ENCODE data around the gene CFTR. TPM values are rescaled to one million over a fixed set of nuclear protein-coding genes. Genes with fewer than 3 reads are reported as not detected.

The CFTR gene
- total and polyA plus RNA-seq, 7 experiments from 2014 or later, result not detected

DNA sequence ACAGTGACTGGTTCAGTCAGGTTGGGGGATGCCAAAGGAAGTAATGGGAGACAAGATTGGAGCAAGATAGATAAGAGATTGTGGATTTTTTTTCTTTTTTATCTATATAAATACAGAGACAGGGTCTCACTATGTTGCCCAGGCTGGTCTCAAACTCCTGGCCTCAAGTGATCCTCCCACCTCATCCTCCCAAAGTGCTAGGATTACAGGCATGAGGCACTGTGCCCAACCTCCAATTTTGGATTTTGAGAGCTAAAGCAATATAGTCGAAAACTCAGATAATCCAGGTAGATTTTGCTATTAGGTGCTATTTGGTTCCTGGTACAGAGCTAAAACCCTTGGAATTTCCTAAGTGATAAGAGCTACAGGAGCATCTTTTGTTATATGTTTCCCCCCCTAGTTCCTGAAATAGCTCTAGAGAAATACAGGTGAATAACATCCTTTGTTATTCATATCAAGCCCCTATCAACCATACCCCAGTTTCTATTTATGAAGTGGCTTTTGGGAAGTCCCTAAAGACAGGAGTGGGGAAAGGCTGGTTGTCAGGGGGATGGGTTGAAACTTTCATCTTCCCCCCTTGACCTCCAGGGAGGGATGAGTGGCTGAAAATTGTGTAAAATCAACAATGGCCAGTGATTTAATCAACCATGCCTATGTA is 151.2 kb downstream of the CFTR start:
- ATAC-seq, result no peak
- peak overlapping the region in 1 of 9 donors; percentile 43 for H3K27ac Mint-ChIP-seq
- intact Hi-C loops (cut with micrococcal nuclease), result no loop called here

GRCh38 chr7:117631652-117632051 is 151.8 kb downstream of the CFTR start:
- H3K4me1 Mint-ChIP-seq, result peaks cover 0 to 5% (median 0%) of the 10 kb centered on the region in 7 donors
- no peaks in the 10 kb centered on the region for H3K36me3 ChIP-seq (ENCODE audit: control insufficient read depth in 2 of 3, insufficient read depth in 3 of 3, low read length in 3 of 3)
- H3K36me3 Mint-ChIP-seq, result no peaks in the 10 kb centered on the region
- POLR2A ChIA-PET, result no interaction called here
- intact Hi-C loops (cut with micrococcal nuclease), result no loop called here
- H3K4me1 ChIP-seq (ENCODE audit: control insufficient read depth in 2 of 2, insufficient read depth in 2 of 2, low read length in 2 of 2), result no peaks in the 10 kb centered on the region
- H3K4me3 ChIP-seq (ENCODE audit: low read length), result no peak overlapping the region
- no peak for DNase-seq
- CTCF ChIA-PET, result no interaction called here
- no peaks in the 10 kb centered on the region for H3K27me3 Mint-ChIP-seq
- no peak for ATAC-seq
- no peaks in the 10 kb centered on the region for H3K27me3 ChIP-seq (ENCODE audit: control insufficient read depth in 2 of 2, insufficient read depth in 2 of 2, low read length in 2 of 2)
- no peak overlapping the region for H3K4me3 Mint-ChIP-seq
- no peak overlapping the region for H3K27ac ChIP-seq (ENCODE audit: low read depth, low read length)
- H3K9me3 ChIP-seq (ENCODE audit: control insufficient read depth in 2 of 3, low read length in 3 of 3), result no peaks in the 10 kb centered on the region
- H3K27ac Mint-ChIP-seq, result no peak overlapping the region
- H3K9me3 Mint-ChIP-seq, result peaks cover 0 to 7% (median 0%) of the 10 kb centered on the region in 11 donors

More for the DNA sequence above, 151.2 kb downstream of the CFTR start:
- ChIA-PET CTCF (no interaction called here), POLR2A (no interaction called here)
- Histone ChIP-seq H3K9me3 (ENCODE audit: control insufficient read depth in 2 of 3, low read length in 3 of 3) (no peaks in the 10 kb centered on the region), H3K27ac (ENCODE audit: low read depth, low read length) (no peak overlapping the region), H3K27me3 (ENCODE audit: control insufficient read depth in 2 of 2, insufficient read depth in 2 of 2, low read length in 2 of 2) (no peaks in the 10 kb centered on the region), H3K36me3 (ENCODE audit: control insufficient read depth in 2 of 3, insufficient read depth in 3 of 3, low read length in 3 of 3) (no peaks in the 10 kb centered on the region), H3K4me1 (ENCODE audit: control insufficient read depth in 2 of 2, insufficient read depth in 2 of 2, low read length in 2 of 2) (no peaks in the 10 kb centered on the region), H3K4me3 (ENCODE audit: low read length) (no peak overlapping the region)
- Mint-ChIP-seq H3K36me3 (no peaks in the 10 kb centered on the region), H3K27me3 (no peaks in the 10 kb centered on the region), H3K4me1 (peaks cover 0 to 5% (median 0%) of the 10 kb centered on the region in 7 donors), H3K9me3 (peaks cover 0 to 7% (median 0%) of the 10 kb centered on the region in 11 donors), H3K4me3 (no peak overlapping the region)
- DNase-seq, result no peak

DNA sequence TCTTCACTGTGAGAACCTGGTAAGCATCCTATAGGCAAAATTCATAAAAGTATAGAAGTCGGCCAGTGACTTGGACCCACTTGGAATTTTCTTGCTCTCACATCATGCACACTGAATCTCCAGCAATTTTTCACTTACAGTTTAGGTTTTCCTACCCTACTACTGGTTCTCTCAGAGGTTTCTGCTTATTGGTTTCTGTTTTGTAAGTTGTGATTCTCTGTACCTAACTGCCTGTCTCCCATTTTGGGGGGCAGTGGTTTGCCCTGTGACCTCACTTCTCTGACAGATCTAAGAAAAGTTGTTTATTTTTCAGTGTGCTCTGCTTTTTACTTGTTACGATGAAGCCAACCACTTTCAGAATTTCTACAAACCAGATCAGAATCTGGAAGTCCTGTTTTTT is 158.1 kb downstream of the CFTR start:
- ATAC-seq (no peak), DNase-seq (no peak)
- Histone ChIP-seq H3K4me1 (ENCODE audit: control insufficient read depth in 2 of 2, insufficient read depth in 2 of 2, low read length in 2 of 2) (no peaks in the 10 kb centered on the region), H3K27ac (ENCODE audit: low read depth, low read length) (no peak overlapping the region), H3K9me3 (ENCODE audit: control insufficient read depth in 2 of 3, low read length in 3 of 3) (no peaks in the 10 kb centered on the region), H3K27me3 (ENCODE audit: control insufficient read depth in 2 of 2, insufficient read depth in 2 of 2, low read length in 2 of 2) (no peaks in the 10 kb centered on the region), H3K4me3 (ENCODE audit: low read length) (no peak overlapping the region), H3K36me3 (ENCODE audit: control insufficient read depth in 2 of 3, insufficient read depth in 3 of 3, low read length in 3 of 3) (no peaks in the 10 kb centered on the region)
- Mint-ChIP-seq H3K9me3 (peaks cover 0 to 8% (median 0%) of the 10 kb centered on the region in 11 donors), H3K36me3 (no peaks in the 10 kb centered on the region), H3K27ac (no peak overlapping the region), H3K4me1 (no peaks in the 10 kb centered on the region), H3K27me3 (no peaks in the 10 kb centered on the region), H3K4me3 (no peak overlapping the region)
- intact Hi-C loops (cut with micrococcal nuclease), result no loop called here
- ChIA-PET POLR2A (no interaction called here), CTCF (no interaction called here)

DNA sequence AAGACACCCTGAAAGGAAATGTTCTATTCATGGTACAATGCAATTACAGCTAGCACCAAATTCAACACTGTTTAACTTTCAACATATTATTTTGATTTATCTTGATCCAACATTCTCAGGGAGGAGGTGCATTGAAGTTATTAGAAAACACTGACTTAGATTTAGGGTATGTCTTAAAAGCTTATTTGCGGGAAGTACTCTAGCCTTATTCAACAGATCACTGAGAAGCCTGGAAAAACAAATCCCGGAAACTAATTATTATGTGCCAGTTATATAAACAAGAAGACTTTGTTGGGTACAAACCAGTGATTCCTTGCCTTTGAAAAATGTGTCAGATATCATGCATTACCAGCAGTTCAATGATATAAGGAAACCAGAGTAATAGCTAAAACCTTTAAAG is 160.1 kb downstream of the CFTR start:
- Histone ChIP-seq H3K27me3 (ENCODE audit: control insufficient read depth in 2 of 2, insufficient read depth in 2 of 2, low read length in 2 of 2) (no peaks in the 10 kb centered on the region), H3K4me3 (ENCODE audit: low read length) (no peak overlapping the region), H3K27ac (ENCODE audit: low read depth, low read length) (no peak overlapping the region), H3K36me3 (ENCODE audit: control insufficient read depth in 2 of 3, insufficient read depth in 3 of 3, low read length in 3 of 3) (no peaks in the 10 kb centered on the region), H3K4me1 (ENCODE audit: control insufficient read depth in 2 of 2, insufficient read depth in 2 of 2, low read length in 2 of 2) (no peaks in the 10 kb centered on the region), H3K9me3 (ENCODE audit: control insufficient read depth in 2 of 3, low read length in 3 of 3) (no peaks in the 10 kb centered on the region)
- peaks cover 0 to 4% (median 0%) of the 10 kb centered on the region in 11 donors for H3K9me3 Mint-ChIP-seq
- intact Hi-C loops (cut with micrococcal nuclease), result no loop called here
- H3K27me3 Mint-ChIP-seq, result peaks cover 0 to under 1% (median 0%) of the 10 kb centered on the region in 5 donors
- POLR2A ChIA-PET, result no interaction called here
- H3K4me1 Mint-ChIP-seq, result no peaks in the 10 kb centered on the region
- no peaks in the 10 kb centered on the region for H3K36me3 Mint-ChIP-seq
- DNase-seq (no peak), ATAC-seq (no peak)
- H3K27ac Mint-ChIP-seq, result no peak overlapping the region
- no peak overlapping the region for H3K4me3 Mint-ChIP-seq
- CTCF ChIA-PET, result no interaction called here

DNA sequence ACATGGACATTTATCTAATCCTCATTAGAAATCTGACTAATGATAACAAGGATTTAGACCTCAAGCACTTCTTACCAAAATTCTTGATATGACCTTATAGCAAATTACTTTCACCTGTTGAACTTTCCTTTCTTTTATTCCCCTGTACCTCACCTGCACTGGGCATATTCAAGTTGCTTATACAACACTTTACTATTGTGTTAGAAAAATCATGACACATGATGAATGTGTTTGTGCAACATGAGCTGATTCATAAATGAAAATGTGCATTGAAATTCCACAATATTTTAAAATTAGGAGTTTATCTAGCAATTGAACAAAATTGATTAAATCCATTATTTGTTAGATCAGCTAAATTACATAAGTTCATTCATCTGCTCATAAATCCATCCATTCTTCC is 160.6 kb downstream of the CFTR start:
- no peak for ATAC-seq
- Histone ChIP-seq H3K4me1 (ENCODE audit: control insufficient read depth in 2 of 2, insufficient read depth in 2 of 2, low read length in 2 of 2) (no peaks in the 10 kb centered on the region), H3K27ac (ENCODE audit: low read depth, low read length) (no peak overlapping the region), H3K4me3 (ENCODE audit: low read length) (no peak overlapping the region), H3K36me3 (ENCODE audit: control insufficient read depth in 2 of 3, insufficient read depth in 3 of 3, low read length in 3 of 3) (no peaks in the 10 kb centered on the region), H3K27me3 (ENCODE audit: control insufficient read depth in 2 of 2, insufficient read depth in 2 of 2, low read length in 2 of 2) (no peaks in the 10 kb centered on the region), H3K9me3 (ENCODE audit: control insufficient read depth in 2 of 3, low read length in 3 of 3) (no peaks in the 10 kb centered on the region)
- POLR2A ChIA-PET, result no interaction called here
- intact Hi-C loops (cut with micrococcal nuclease), result no loop called here
- Mint-ChIP-seq H3K27me3 (peaks cover 0 to 6% (median 0%) of the 10 kb centered on the region in 5 donors), H3K27ac (no peak overlapping the region), H3K4me1 (no peaks in the 10 kb centered on the region), H3K36me3 (no peaks in the 10 kb centered on the region), H3K9me3 (peaks cover 0 to 4% (median 0%) of the 10 kb centered on the region in 11 donors), H3K4me3 (no peak overlapping the region)
- no peak for DNase-seq
- CTCF ChIA-PET, result no interaction called here

DNA sequence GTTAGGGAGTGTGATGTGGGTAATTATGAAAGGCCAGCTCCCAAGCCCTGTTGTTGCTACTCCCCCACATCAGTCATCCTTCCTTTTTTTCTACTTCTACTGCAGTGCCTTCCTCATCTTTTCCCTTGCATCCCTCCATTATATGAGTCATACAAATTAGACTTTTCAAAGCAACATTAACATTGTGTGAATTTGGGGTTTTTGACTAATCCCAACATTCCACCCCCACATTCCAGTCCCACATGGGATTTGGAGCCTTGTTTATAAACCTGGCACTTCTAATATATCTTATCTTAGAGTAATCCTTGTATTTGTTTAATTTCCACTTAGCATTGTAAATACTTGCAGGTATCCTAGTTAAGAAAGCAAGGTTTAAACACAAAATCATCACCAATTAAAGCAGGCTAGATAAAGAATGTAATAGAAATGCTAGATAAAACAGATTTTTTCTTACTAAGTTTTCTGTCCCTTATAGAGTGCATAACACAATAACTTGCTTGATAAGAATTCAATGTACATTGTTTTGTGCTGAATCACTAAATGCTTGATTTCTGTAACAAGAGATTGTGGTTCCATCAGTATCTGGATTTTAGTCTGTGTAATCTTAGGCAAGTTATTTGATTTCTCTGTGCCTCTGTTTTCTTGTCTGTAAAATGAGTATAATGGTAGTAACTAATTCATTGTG is 165.8 kb downstream of the CFTR start:
- no peak overlapping the region for H3K4me3 ChIP-seq (ENCODE audit: low read length)
- no peaks in the 10 kb centered on the region for H3K9me3 ChIP-seq (ENCODE audit: control insufficient read depth in 2 of 3, low read length in 3 of 3)
- ATAC-seq (no peak), DNase-seq (no peak)
- Mint-ChIP-seq H3K9me3 (peaks cover 0 to 9% (median 2%) of the 10 kb centered on the region in 11 donors), H3K27me3 (peaks cover 0 to 7% (median 0%) of the 10 kb centered on the region in 5 donors), H3K4me3 (no peak overlapping the region), H3K36me3 (no peaks in the 10 kb centered on the region), H3K4me1 (no peaks in the 10 kb centered on the region), H3K27ac (no peak overlapping the region)
- intact Hi-C loops (cut with micrococcal nuclease), result no loop called here
- ChIA-PET CTCF (no interaction called here), POLR2A (no interaction called here)
- no peaks in the 10 kb centered on the region for H3K36me3 ChIP-seq (ENCODE audit: control insufficient read depth in 2 of 3, insufficient read depth in 3 of 3, low read length in 3 of 3)
- H3K27ac ChIP-seq (ENCODE audit: low read depth, low read length), result no peak overlapping the region
- no peaks in the 10 kb centered on the region for H3K27me3 ChIP-seq (ENCODE audit: control insufficient read depth in 2 of 2, insufficient read depth in 2 of 2, low read length in 2 of 2)
- no peaks in the 10 kb centered on the region for H3K4me1 ChIP-seq (ENCODE audit: control insufficient read depth in 2 of 2, insufficient read depth in 2 of 2, low read length in 2 of 2)

All from naive thymus-derived CD4-positive, alpha-beta T cell (primary cell).